Transverse colon (tissue), 4 donors: Measurements from ENCODE around the gene RACGAP1.

Experiments used
- EP300 ChIP-seq: sonication (generic); formaldehyde crosslinking; IDR thresholded peaks from one replicate; pipeline ENCODE4 v1.6.1; 2017; ENCODE audit warnings: antibody characterized with exemption, low read depth
- POLR2A ChIP-seq: fragments of 450-650 bp; IDR thresholded peaks from one replicate; pipeline ENCODE4 v1.6.1; 2016; ENCODE audit warnings: antibody characterized with exemption, mild to moderate bottlenecking, moderate library complexity
- POLR2AphosphoS5 ChIP-seq, 3 donors: sonication (generic); formaldehyde crosslinking; IDR thresholded peaks; one replicate each; pipeline ENCODE4 v1.6.1; 2016; ENCODE audit warnings: antibody characterized with exemption in 3 of 3
- TF ChIP-seq, protein P1 (sequence below), 5 experiments: fragments of 200-600 bp in 3 of 5; fragments of 450-650 bp in 2 of 5; sonication (generic) in 3 of 5; IDR thresholded peaks; 1 replicate in 2 of 5; 2 replicates in 3 of 5; pipeline ENCODE4 v1.5.1; 2016 to 2017; ENCODE audit warnings: antibody characterized with exemption in 5 of 5, inconsistent platforms in 3 of 5, mild to moderate bottlenecking in 2 of 5, moderate library complexity in 1 of 5

DNA sequence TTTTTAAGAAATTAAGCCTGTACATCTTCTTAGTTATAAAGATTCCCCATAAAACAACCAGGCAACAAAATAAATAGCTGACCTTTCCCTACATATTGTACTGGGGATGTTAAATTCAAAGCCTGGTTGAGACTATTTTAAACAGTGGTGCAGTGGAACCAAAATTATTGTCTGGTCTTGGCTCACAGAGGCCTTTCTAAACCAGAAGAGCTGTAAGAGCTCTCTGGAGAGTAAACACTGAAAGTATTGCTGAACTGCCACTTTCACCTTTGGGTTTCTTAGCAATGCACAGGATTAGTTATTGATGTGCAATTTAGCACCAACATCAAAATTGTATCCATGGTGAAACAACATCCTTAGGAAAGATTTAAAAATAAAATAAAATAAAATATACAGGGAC lies 20.6 kb downstream of the RACGAP1 start:
- TF ChIP-seq, protein P1, sequence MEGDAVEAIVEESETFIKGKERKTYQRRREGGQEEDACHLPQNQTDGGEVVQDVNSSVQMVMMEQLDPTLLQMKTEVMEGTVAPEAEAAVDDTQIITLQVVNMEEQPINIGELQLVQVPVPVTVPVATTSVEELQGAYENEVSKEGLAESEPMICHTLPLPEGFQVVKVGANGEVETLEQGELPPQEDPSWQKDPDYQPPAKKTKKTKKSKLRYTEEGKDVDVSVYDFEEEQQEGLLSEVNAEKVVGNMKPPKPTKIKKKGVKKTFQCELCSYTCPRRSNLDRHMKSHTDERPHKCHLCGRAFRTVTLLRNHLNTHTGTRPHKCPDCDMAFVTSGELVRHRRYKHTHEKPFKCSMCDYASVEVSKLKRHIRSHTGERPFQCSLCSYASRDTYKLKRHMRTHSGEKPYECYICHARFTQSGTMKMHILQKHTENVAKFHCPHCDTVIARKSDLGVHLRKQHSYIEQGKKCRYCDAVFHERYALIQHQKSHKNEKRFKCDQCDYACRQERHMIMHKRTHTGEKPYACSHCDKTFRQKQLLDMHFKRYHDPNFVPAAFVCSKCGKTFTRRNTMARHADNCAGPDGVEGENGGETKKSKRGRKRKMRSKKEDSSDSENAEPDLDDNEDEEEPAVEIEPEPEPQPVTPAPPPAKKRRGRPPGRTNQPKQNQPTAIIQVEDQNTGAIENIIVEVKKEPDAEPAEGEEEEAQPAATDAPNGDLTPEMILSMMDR (IDR thresholded peaks at IDR 0.05) = no peak
- TF ChIP-seq POLR2AphosphoS5 (IDR thresholded peaks at IDR 0.05) = no peak
- TF ChIP-seq POLR2A = no peak
- TF ChIP-seq EP300 = no peak
